NCI-H510A (cell line): ENCODE data around the gene DNASE2B.
"Not testable (repeated sequence)": the region's sequence is repeated elsewhere in the genome, so short reads cannot be mapped to it uniquely, and the experiment has no call there.

ENCODE experiments used
- DNase-seq: peaks from one replicate; lab custom pipeline; 2025; lab: John Stamatoyannopoulos, UW

Gene DNASE2B

DNA sequence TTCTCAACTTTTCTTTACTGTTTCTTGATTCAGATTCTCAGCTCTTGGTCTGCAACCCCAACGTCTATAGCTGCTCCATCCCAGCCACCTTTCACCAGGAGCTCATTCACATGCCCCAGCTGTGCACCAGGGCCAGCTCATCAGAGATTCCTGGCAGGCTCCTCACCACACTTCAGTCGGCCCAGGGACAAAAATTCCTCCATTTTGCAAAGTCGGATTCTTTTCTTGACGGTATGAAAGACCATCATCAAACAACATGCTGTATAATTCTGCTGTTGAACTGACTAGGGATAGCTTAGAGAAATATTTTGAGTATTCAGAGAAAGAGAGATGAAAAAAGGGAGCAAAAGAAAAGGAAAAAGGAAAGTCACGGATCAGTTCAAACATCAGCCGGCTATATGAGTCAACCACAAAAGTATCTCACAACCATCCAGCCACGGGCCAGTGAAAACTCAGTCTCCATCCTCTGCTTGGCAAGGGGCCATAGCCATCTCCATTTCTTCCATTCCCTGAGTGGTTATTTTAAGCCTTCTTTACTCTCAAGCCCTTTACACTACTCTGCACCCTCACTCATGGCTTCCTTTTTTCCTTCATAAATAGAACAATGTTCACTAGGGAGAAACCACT lies 14.1 kb downstream of the DNASE2B start:
- DNase-seq, result no peak

GRCh38 chr1:84415396-84415795 lies 17.1 kb downstream of the DNASE2B start:
- no peak for DNase-seq

DNA sequence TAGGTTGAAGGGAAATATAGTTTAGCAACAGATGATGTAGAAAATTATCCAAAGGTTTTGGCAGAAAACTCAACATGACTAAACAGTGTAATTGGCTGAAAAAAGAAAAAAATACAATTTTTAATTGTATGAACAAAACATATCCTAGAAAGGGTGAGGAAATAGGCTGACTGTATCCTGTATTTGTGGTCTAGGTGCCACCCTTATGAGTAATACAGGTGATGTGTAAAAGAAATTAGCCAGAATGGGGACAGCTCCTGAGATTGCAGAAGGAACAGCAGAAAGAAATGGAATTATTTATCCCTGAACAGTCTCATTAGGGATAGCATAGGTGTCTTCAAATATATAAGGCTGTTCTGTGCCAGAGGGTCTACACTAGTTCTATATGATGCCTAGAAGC lies 24.6 kb downstream of the DNASE2B start:
- no peak for DNase-seq

DNA sequence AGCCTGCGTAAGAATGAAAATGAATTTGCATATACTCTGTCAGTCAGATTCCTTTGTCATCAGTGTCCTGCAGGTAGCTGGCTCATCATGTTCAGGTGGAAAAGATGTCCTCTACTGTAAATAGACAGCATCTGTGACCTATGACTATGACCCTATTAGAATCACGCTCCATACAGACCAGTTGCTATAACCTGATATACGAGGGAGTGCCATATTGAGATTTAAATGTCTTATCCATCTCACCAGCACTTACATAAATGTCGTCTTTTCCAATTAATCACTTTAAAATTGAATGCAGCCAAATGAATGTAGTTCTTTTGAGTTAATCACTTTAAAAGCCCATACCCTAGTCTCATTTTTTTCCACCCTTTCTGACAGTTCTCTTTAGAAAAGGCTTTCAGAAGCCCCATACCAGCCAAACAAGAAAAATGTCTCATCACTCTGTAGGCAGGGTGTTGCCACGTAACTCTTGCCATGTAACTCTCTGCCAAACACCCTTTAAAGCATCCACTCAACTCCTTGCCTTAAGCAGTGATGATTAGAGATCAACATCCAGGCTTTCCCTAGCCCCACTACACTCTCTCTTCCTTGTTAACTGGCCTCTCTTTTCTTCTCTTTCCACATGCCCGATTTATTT lies 26.3 kb downstream of the DNASE2B start:
- DNase-seq, result no peak

DNA sequence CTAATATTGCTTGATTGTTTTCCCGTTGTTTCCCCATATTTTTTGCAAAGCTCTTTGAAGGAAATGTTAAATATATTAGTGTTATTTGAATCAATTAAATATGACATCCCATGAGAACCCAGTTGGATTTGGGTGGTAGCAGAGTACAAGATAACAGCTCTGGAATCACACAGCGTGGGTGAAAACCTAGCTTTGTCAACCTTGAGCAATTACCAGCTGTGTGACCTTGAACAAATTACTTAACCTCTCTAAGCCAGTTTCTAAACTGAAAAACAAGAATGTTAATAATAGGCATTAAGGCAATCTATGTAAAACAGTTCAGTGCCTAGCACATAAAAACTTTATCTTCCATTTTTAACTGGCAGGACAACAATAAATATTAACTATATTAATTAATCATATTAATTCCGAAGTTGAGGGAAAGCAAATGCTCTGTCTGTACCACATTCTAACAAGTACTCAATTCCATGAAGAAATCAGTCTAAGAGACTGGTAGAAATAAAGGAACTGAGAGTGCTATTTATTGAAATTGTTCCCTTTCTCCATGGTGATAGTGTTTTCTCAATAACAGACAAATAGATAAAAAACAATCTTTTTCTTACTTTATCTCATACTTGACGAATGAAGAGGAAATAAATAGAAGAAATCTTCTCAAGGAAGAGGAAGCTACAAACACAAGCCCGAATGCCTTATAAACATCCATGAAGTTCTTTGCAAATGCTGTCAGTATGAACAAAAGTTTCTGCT lies 27.0 kb downstream of the DNASE2B start:
- DNase-seq, result no peak

GRCh38 chr1:84426376-84426775 lies 28.1 kb downstream of the DNASE2B start:
- no peak for DNase-seq

DNA sequence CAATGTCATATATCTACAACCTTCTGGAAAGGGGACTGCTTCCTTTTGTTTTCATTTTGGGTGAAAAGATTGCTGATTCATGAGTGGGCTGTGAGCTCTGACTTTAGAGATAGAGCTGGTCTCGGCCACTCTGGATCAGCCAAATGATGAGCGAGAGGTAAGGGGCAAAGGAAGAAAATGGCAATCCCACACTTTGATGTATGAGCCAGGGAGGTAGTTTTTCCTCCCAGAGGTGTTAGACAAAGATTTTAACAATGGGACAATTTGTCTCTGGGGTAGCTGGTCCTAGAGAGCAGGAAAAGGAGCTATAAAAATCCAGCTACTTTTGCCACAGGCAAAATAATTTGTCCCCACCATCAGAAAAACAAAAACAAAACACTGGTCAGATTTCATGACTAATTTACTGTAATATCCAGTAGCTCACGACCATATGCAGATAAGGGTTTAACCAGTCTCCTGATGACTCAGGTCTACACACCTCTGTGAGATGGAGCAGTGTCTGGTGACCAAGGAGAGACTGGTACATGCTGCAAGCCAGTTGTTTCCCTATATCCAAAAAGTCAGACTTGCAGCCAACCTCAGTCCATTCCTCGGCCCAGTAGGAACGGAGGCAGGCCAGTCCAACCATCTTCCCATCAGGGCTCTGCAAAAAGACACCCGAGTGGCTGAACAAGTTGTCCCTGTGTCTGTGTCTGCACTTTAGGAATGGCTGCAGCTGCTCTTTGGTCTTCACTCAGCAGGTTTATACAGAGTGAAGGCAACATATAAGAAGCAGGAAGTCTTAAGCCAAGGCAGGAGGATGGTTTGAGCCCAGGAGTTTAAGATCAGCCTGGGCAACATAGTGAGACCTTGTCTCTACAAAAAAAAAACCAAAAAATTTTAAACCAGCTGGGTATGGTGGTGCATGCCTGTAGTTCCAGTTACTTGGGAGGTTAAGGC lies 29.2 kb downstream of the DNASE2B start:
- no peak for DNase-seq

DNA sequence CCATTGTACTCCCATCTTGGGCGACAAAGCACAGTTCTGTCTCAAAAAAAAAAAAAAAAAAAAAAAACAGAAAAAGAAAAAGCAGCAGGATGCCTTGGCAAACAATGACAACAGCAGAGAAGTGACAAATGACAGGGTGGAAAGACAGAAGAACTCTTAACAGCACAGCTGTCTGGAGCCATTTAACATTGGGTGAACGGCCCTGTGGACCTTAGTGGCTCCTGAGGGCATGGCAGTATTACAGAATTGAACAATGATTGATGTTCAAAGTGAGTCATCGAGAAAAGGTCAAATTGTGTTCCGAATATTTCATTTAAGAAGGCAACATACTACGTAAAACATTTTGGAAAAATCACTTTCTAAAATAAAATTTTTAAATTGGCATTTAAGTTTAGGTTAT lies 30.0 kb downstream of the DNASE2B start:
- DNase-seq, result no peak

- no peak for DNase-seq
Measured at GRCh38 chr1:84429231-84429630, 30.9 kb downstream of the DNASE2B start.

- DNase-seq, result no peak
Measured at GRCh38 chr1:84430546-84430945, 32.3 kb downstream of the DNASE2B start.

DNA sequence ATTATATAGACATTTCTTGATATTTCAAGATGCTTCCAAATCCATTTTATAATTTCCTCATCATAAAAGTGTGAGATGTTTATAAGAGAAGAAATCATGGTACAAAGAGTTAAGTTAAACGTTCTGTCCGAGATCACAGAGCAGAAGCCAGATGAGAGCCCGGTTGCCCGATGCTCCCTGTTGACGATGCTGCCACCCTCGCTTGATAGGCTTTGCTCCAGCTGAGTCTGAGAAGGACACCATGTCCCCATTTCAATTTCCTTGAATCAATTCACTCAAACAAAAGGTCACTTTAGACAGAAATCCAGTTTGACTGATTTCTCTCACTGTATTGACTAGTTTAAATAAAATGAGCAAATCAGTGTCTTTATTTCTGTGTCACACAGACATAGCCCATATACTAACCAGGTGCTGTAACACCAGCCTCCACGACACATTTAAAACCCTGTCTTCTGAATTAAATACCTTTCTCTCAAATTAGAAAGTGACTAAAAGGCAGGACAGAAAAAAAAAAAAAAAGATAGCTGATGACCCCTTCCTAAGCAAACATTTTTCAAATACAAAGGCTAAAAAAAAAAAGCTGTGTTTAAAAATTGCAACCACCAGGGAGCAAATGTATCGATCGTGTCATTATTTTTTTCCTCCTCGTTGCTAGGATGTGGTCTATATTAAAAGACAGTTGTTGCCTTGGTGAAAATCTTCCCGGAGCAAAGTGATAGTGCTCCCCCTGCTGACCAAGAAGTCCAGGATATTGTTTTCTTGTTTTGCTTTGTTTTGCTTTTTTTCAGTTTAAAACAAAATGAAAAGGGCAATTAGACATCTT lies 35.2 kb downstream of the DNASE2B start:
- peak; percentile 48 for DNase-seq

GRCh38 chr1:84434081-84434769 lies 35.9 kb downstream of the DNASE2B start:
- DNase-seq, result no peak

DNA sequence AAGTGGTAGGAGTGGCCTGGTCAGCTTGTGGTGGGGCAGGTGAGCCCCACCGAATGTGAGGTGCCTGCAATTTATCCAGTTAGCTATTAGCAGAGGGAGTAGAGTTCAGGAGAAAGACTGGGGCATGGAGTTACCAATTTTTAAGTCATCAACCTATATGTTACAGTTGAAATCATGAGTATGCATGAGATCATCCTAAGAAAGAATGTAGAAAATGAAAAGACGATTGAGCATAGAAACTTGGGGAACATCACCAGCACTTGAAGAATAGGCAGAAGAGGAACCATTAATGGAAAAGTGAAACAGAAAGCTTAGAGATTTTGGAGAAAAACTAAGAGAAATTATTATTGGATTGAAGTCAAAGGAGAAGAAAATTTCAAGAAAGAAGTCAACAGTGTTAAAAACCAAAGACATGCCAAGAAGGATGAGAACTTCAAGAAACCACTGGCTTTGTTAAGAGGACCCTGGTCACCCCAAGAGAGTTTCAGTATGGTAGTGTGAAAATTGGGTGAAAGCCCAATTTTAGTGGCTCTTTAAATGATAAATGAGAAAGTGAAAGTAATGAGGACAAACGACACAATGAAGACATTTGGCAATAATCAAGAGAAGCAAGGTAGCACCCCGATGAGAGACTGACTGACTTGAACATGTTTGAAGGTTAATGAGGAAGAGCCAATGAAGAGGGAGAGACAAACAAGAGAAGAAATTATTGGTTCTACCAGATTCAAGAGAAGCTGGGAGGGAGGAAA lies 36.7 kb downstream of the DNASE2B start:
- no peak for DNase-seq

GRCh38 chr1:84436876-84437655 lies 38.8 kb downstream of the DNASE2B start:
- no peak for DNase-seq

- DNase-seq, result no peak
Measured at GRCh38 chr1:84442256-84442655, 44.0 kb downstream of the DNASE2B start.

DNA sequence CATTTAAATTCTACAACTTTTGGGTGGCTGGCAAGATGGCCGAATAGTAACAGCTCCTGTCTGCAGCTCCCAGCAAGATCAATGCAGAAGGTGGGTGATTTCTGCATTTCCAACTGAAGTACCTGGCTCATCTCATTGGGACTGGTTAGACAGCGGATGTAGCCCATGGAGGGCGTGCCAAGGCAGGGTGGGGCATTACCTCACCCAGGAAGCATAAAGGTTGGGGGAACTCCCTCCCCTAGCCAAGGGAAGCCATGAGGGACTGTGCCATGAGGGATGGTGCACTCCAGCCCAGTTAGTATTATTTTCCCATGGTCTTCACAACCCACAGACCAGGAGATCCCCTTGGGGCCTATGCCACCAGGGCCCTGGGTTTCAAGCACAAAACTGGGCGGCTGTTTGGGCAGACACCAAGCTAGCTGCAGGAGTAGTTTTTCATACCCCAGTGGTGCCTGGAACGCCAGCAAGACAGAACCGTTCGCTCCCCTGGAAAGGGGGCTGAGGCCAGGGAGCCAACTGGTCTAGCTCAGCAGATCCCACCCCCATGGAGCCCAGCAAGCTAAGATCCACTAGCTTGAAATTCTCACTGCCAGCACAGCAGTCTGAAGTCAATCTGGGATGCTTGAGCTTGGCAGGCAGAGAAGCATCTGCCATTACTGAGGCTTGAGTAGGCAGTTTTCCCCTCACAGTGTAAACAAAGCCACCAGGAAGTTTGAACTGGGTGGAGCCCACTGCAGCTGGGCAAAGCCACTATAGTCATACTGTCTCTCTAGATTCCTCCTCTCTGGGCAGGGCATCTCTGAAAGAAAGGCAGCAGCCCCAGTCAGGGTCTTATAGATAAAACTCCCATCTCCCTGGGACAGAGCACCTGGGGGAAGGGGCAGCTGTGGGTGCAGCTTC lies 44.7 kb downstream of the DNASE2B start:
- DNase-seq, result peak; percentile 47

DNA sequence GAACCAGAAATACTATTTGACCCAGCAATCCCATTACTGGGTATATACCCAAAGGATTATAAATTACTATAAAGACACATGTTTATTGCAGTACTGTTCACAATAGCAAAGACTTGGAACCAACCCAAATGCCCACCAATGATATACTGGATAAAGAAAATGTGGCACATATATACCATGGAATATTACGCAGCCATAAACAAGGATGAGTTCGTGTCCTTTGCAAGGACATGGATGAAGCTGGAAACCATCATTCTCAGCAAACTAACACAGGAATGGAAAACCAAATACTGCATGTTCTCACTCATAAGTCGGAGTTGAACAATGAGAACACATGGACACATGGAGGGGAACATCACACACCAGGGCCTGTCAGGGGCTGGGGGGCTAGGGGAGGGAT lies 50.4 kb downstream of the DNASE2B start:
- DNase-seq, result not testable (repeated sequence)

DNA sequence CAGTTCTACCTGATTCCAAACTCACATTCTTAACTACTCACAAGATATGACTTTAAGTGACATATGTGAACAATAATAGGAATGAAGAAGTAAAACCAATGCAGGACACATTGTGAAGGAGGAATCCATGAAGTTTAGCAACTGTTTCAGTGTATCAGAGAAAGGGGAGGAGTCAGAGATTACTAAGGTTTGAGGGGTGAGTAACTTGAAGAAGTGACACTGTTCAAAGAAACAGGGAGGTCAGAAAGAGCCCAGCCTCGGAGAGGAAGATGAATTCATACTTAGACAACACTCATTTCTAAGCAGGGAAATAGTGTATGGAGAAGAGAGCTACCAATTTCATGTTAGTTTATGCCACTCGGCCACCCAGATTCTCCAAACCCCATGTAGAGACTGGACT lies 52.6 kb downstream of the DNASE2B start:
- DNase-seq, result no peak
